ENCODE results near the gene HECA. TPM values are rescaled to one million over a fixed set of nuclear protein-coding genes. Genes with fewer than 3 reads are reported as not detected.
A peak's percentile ranks its signal among the peaks of the same experiment; 100 is the strongest.

Gene HECA
- total and polyA plus RNA-seq, 10 of the 15 experiments (the other 5 are each of a cell fraction or from before 2014, with no cell fraction given) = 0.52 to 7.2 (median 2.7) TPM

DNA sequence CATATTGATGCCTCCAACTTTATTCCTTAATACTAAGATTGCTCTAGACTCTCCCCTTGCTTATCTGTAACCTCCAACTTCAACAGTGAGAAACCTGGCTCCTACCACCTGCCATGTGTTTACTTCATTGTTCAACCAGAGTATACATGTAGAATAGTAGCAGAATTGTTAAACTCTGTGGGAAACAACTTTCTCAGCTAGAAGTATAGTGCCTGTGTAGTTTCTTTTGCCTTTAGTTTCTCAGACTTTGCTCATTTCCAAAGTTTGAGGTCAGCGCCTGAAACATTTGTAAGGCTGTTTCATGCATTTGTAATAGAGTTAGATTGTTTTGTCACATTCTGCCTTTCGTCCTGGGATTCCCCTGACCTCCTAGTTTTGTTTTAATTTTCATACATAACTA lies 34.9 kb upstream of the HECA start:
- H3K36me3 ChIP-seq (ENCODE audit: control insufficient read depth in 2 of 2, insufficient read depth in 2 of 2, low read length in 1 of 2) = no peaks in the 10 kb centered on the region
- peak; percentile 57 for DNase-seq (ENCODE audit: low read depth, low spot score)
- FAIRE-seq = peak; percentile 95
- H2AFZ ChIP-seq (ENCODE audit: control insufficient read depth, low read depth, low read length) = no peak overlapping the region
- H3K27me3 ChIP-seq (replicated peaks in 1 of 2; ENCODE audit: control insufficient read depth in 2 of 2, insufficient read depth in 2 of 2, low read length in 1 of 2) = no peaks in the 10 kb centered on the region
- in situ Hi-C loops (cut with MboI) = no loop called here
- no peaks in the 10 kb centered on the region for H4K20me1 ChIP-seq (ENCODE audit: control insufficient read depth, insufficient read depth)
- peak; percentile 95 for ATAC-seq
- WGBS (ENCODE audit: insufficient coverage, insufficient replicate concordance, low lambda C conversion rate, missing lambda C conversion rate) = 0% methylated on average over 2 of the region's 2 CpGs
- H3K4me1 ChIP-seq (ENCODE audit: control insufficient read depth, insufficient read depth, low read length) = peaks cover 12% of the 10 kb centered on the region
- SMC1A ChIA-PET (ENCODE audit: uncharacterized antibody, unreplicated experiment) = interaction anchor here (1.1 kb wide), 1 partner anchor 114 kb away, joined by 3 read pairs; no protein-coding TSS in a partner anchor
- POLR2A ChIA-PET = no interaction called here
- H3K27ac ChIP-seq (ENCODE audit: control insufficient read depth, insufficient read depth) = peak overlapping the region; percentile 40; the same call in 1 of the 2 replicates
- RAD21 ChIA-PET (ENCODE audit: unreplicated experiment) = no interaction called here
- no peaks in the 10 kb centered on the region for H3K9me3 ChIP-seq (replicated peaks; ENCODE audit: control insufficient read depth, insufficient read depth, low read length)
- no peaks in the 10 kb centered on the region for H3K79me2 ChIP-seq (ENCODE audit: control insufficient read depth, insufficient read depth, low read length)
- H3K4me3 ChIP-seq = no peak overlapping the region
- intact Hi-C loops (cut with micrococcal nuclease; ENCODE audit: unreplicated experiment) = loop anchor here (5.0 kb wide), 1 partner anchor 68 kb away; no protein-coding TSS in a partner anchor
- no peak overlapping the region for H3K4me2 ChIP-seq (ENCODE audit: control insufficient read depth, insufficient read depth)
- CTCF ChIA-PET = interaction anchor here (1.2 kb wide), 1 partner anchor 25 kb away, joined by 3 read pairs; no protein-coding TSS in a partner anchor
- no peak overlapping the region for H3K9ac ChIP-seq (ENCODE audit: control insufficient read depth, insufficient read depth, low read length)
- BruUV-seq (replicated peaks) = no TSS peak
- TF ChIP-seq, protein P1, sequence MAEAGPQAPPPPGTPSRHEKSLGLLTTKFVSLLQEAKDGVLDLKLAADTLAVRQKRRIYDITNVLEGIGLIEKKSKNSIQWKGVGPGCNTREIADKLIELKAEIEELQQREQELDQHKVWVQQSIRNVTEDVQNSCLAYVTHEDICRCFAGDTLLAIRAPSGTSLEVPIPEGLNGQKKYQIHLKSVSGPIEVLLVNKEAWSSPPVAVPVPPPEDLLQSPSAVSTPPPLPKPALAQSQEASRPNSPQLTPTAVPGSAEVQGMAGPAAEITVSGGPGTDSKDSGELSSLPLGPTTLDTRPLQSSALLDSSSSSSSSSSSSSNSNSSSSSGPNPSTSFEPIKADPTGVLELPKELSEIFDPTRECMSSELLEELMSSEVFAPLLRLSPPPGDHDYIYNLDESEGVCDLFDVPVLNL (IDR thresholded peaks at IDR 0.05; ENCODE audit: low read depth, low read length) = no peak
- TF ChIP-seq PKNOX1 (IDR thresholded peaks at IDR 0.05) (no peak), MYC (IDR thresholded peaks at IDR 0.05; ENCODE audit: insufficient read depth, insufficient read length, insufficient replicate concordance, low read length, severe bottlenecking) (no peak), YBX1 (IDR thresholded peaks at IDR 0.05) (no peak), MEF2B (IDR thresholded peaks at IDR 0.05; ENCODE audit: partially characterized antibody, poor library complexity, severe bottlenecking) (no peak), YY1 (IDR thresholded peaks at IDR 0.05; ENCODE audit: low read depth, low read length) (no peak), TCF3 (IDR thresholded peaks at IDR 0.05; ENCODE audit: borderline replicate concordance, insufficient read depth, low read depth, low read length) (no peak), KLF5 (IDR thresholded peaks at IDR 0.05; ENCODE audit: partially characterized antibody) (no peak), ZBTB33 (IDR thresholded peaks at IDR 0.05) (no peak), RELB (IDR thresholded peaks at IDR 0.05; ENCODE audit: low read depth) (peak; percentile 46; the same call in 1 of the 2 replicates), PBX3 (IDR thresholded peaks at IDR 0.05; ENCODE audit: insufficient replicate concordance, low read depth, low read length) (no peak), FOXK2 (IDR thresholded peaks at IDR 0.05) (no peak), HDGF (IDR thresholded peaks at IDR 0.05) (no peak)
